ENCODE measurements around the gene SMARCD3.

- TF ChIP-seq POLR2AphosphoS5 (IDR thresholded peaks at IDR 0.05) (no peak), CTCF (IDR thresholded peaks at IDR 0.05) (no peak)
These were observed 45.7 kb downstream of the SMARCD3 start for GRCh38 chr7:151202836-151203235.

All from gastroesophageal sphincter (tissue), 3 donors.